HEK293 (cell line): ENCODE results near the gene SENP2.

Source experiments
- REPIN1 ChIP-seq: fragments of 450-650 bp; formaldehyde crosslinking; IDR thresholded peaks from 2 replicates; pipeline ENCODE4 v1.5.1; 2017; ENCODE audit warnings: missing biosample characterization, missing genetic modification characterization, low read depth
- ZNF121 ChIP-seq: fragments of 450-650 bp; formaldehyde crosslinking; IDR thresholded peaks from 2 replicates; pipeline ENCODE4 v1.5.1; 2016; ENCODE audit warnings: missing biosample characterization, missing genetic modification characterization
- ZNF138 ChIP-seq: fragments of 450-650 bp; formaldehyde crosslinking; IDR thresholded peaks from 2 replicates; pipeline ENCODE4 v1.5.1; 2016; ENCODE audit warnings: missing biosample characterization, missing genetic modification characterization, borderline replicate concordance
- ZNF660 ChIP-seq: fragments of 450-650 bp; IDR thresholded peaks from 2 replicates; pipeline ENCODE4 v1.5.1; 2018; ENCODE audit warnings: missing biosample characterization, mild to moderate bottlenecking, missing genetic modification characterization
- ZNF785 ChIP-seq: fragments of 450-650 bp; formaldehyde crosslinking; IDR thresholded peaks from 2 replicates; pipeline ENCODE4 v1.5.1; 2016; ENCODE audit warnings: missing biosample characterization, missing genetic modification characterization
- TF ChIP-seq, protein P1 (sequence below): fragments of 450-650 bp; formaldehyde crosslinking; IDR thresholded peaks from 2 replicates; pipeline ENCODE4 v1.5.1; 2016; ENCODE audit warnings: missing biosample characterization, missing genetic modification characterization

DNA sequence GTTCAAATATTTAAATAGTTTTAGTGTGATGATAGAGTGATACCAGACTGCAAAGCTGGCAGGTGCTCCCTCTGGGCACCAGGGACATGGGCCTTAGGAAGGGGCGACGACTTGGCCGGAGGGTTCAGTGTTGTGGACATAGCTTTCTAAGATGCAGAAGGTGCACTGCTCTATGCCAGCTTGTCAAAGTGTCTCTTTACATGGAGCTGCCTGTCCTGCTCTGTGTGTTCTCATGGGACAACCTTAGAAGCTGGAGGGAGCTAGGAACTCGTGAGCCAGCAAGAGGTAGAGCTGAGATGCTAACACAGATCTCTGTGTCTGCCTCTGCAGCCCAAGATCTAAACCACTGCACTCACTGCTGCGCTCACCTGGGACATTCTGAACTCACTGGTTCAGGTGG is 77.8 kb downstream of the SENP2 start:
- TF ChIP-seq ZNF660 = no peak
- no peak for TF ChIP-seq REPIN1 (tag by site-specific recombination)
- no peak for TF ChIP-seq ZNF785 (tag by site-specific recombination)
- TF ChIP-seq, protein P1, sequence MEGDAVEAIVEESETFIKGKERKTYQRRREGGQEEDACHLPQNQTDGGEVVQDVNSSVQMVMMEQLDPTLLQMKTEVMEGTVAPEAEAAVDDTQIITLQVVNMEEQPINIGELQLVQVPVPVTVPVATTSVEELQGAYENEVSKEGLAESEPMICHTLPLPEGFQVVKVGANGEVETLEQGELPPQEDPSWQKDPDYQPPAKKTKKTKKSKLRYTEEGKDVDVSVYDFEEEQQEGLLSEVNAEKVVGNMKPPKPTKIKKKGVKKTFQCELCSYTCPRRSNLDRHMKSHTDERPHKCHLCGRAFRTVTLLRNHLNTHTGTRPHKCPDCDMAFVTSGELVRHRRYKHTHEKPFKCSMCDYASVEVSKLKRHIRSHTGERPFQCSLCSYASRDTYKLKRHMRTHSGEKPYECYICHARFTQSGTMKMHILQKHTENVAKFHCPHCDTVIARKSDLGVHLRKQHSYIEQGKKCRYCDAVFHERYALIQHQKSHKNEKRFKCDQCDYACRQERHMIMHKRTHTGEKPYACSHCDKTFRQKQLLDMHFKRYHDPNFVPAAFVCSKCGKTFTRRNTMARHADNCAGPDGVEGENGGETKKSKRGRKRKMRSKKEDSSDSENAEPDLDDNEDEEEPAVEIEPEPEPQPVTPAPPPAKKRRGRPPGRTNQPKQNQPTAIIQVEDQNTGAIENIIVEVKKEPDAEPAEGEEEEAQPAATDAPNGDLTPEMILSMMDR = no peak
- no peak for TF ChIP-seq ZNF121 (tag by site-specific recombination)
- TF ChIP-seq ZNF138 (tag by site-specific recombination) = no peak
